Endothelial cell (in vitro differentiated cells): ENCODE measurements around the gene ATP4A. TPM values are rescaled to one million over a fixed set of nuclear protein-coding genes. Genes with fewer than 3 reads are reported as not detected.

Experiments
- DNase-seq: peaks from one replicate; pipeline ENCODE4 v3.0.0; 2021; ENCODE audit warnings: low spot score
- H3K27ac Mint-ChIP-seq: one replicate; pipeline ENCODE4 v1.8.0; 2021; ENCODE audit warnings: mixed read lengths, inconsistent platforms; ENCODE audit not compliant: unreplicated experiment
- H3K27me3 Mint-ChIP-seq: one replicate; pipeline ENCODE4 v1.8.0; 2021; ENCODE audit warnings: mild to moderate bottlenecking, moderate library complexity, mixed read lengths, inconsistent platforms; ENCODE audit not compliant: unreplicated experiment
- H3K36me3 Mint-ChIP-seq: one replicate; pipeline ENCODE4 v1.8.0; 2021; ENCODE audit warnings: mild to moderate bottlenecking, low read depth, mixed read lengths, inconsistent platforms; ENCODE audit not compliant: unreplicated experiment
- H3K4me1 Mint-ChIP-seq: one replicate; pipeline ENCODE4 v1.8.0; 2021; ENCODE audit warnings: mild to moderate bottlenecking, mixed read lengths, inconsistent platforms; ENCODE audit not compliant: unreplicated experiment
- H3K4me3 Mint-ChIP-seq: one replicate; pipeline ENCODE4 v1.8.0; 2021; ENCODE audit warnings: mild to moderate bottlenecking, mixed read lengths, inconsistent platforms; ENCODE audit not compliant: unreplicated experiment
- H3K9me3 Mint-ChIP-seq: one replicate; pipeline ENCODE4 v1.8.0; 2021; ENCODE audit warnings: mixed read lengths, inconsistent platforms; ENCODE audit not compliant: unreplicated experiment
- total RNA-seq: library from RNA; stranded (reverse); fragmentation: NEBNext Ultra II Directional; extraction: Animal tissue kit (Norgen Biotek cat#: 25700); gene quantifications from one replicate; pipeline ENCODE4 v1.2.1, GENCODE V29; 2021; ENCODE audit not compliant: unreplicated experiment
- TF ChIP-seq, protein P1 (sequence below): fragments of 200-600 bp; sonication (generic); IDR thresholded peaks from one replicate; pipeline ENCODE4 v1.5.0; 2021; ENCODE audit warnings: antibody characterized with exemption; ENCODE audit not compliant: unreplicated experiment

Gene ATP4A
- total RNA-seq, 1 donor from 2014 or later: not detected

DNA sequence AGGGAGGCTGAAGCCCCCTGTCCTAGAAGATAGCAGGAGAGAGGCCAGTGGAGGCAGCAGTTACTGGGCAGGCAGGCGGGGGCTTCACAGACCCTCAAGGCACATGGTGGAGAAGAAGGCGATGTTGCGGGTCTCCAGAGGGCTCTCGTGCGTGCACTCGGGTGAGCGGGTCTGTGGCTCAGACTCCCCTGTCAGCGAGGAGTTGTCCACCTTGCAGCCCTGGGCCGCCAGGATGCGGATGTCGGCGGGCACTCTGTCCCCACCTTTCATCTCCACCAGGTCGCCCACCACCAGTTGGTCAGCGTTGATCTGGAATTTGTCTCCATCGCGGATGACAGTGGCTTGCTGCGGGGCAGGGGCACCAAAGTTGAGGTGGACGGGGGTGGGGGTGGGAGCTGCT lies 3.2 kb downstream of the ATP4A start:
- DNase-seq: no peak
- peaks cover 41% of the 10 kb centered on the region for H3K27me3 Mint-ChIP-seq
- H3K27ac Mint-ChIP-seq: no peak overlapping the region
- H3K9me3 Mint-ChIP-seq: no peaks in the 10 kb centered on the region
- H3K4me1 Mint-ChIP-seq: peaks cover 3% of the 10 kb centered on the region
- peaks cover 4% of the 10 kb centered on the region for H3K36me3 Mint-ChIP-seq
- peak overlapping the region; percentile 21 for H3K4me3 Mint-ChIP-seq
- TF ChIP-seq, protein P1, sequence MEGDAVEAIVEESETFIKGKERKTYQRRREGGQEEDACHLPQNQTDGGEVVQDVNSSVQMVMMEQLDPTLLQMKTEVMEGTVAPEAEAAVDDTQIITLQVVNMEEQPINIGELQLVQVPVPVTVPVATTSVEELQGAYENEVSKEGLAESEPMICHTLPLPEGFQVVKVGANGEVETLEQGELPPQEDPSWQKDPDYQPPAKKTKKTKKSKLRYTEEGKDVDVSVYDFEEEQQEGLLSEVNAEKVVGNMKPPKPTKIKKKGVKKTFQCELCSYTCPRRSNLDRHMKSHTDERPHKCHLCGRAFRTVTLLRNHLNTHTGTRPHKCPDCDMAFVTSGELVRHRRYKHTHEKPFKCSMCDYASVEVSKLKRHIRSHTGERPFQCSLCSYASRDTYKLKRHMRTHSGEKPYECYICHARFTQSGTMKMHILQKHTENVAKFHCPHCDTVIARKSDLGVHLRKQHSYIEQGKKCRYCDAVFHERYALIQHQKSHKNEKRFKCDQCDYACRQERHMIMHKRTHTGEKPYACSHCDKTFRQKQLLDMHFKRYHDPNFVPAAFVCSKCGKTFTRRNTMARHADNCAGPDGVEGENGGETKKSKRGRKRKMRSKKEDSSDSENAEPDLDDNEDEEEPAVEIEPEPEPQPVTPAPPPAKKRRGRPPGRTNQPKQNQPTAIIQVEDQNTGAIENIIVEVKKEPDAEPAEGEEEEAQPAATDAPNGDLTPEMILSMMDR: no peak

DNA sequence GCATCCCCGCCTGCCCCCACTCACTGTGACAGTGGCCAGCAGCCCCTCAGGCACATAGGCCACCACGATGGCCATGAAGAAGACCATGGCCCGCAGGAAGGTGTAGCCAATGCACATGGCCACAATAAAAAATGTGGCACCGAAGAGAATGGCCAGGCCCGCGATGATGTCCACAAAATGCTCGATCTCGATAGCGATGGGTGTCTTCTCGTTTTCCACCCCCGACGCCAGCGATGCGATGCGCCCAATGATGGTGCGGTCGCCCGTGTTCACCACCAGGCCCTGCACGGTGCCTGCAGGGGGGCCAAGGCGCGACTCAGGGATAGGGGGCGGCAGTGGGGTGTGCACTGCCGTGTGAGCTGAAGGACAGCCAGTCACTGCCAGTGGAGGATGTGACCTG lies 3.7 kb downstream of the ATP4A start:
- peaks cover 4% of the 10 kb centered on the region for H3K36me3 Mint-ChIP-seq
- H3K27me3 Mint-ChIP-seq: peaks cover 41% of the 10 kb centered on the region
- H3K9me3 Mint-ChIP-seq: no peaks in the 10 kb centered on the region
- no peak overlapping the region for H3K27ac Mint-ChIP-seq
- TF ChIP-seq, protein P1: no peak
- DNase-seq: no peak
- peaks cover 3% of the 10 kb centered on the region for H3K4me1 Mint-ChIP-seq
- peak overlapping the region; percentile 21 for H3K4me3 Mint-ChIP-seq

DNA sequence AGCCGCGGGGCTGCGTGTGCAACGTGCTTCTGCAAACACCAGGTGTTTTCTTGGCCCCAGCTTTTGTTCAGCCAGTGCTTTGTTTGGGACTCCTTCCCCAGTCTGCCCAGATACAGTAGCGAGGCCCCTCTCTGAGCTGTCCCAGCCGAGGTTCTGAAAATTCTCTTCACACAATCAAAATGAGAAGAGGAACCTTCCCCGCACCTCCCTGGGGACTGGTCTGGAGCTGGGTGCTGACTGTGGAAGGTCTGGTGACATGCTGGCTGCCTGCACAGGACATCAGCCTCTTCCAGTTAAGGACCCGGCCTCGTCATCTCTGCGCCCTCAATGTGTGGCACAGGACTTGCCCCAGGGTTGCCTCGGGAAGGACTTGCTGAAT lies 4.2 kb downstream of the ATP4A start:
- TF ChIP-seq, protein P1: no peak
- Mint-ChIP-seq H3K4me1 (peaks cover 3% of the 10 kb centered on the region), H3K27me3 (peaks cover 41% of the 10 kb centered on the region), H3K27ac (no peak overlapping the region), H3K4me3 (no peak overlapping the region), H3K9me3 (no peaks in the 10 kb centered on the region), H3K36me3 (peaks cover 4% of the 10 kb centered on the region)
- no peak for DNase-seq

DNA sequence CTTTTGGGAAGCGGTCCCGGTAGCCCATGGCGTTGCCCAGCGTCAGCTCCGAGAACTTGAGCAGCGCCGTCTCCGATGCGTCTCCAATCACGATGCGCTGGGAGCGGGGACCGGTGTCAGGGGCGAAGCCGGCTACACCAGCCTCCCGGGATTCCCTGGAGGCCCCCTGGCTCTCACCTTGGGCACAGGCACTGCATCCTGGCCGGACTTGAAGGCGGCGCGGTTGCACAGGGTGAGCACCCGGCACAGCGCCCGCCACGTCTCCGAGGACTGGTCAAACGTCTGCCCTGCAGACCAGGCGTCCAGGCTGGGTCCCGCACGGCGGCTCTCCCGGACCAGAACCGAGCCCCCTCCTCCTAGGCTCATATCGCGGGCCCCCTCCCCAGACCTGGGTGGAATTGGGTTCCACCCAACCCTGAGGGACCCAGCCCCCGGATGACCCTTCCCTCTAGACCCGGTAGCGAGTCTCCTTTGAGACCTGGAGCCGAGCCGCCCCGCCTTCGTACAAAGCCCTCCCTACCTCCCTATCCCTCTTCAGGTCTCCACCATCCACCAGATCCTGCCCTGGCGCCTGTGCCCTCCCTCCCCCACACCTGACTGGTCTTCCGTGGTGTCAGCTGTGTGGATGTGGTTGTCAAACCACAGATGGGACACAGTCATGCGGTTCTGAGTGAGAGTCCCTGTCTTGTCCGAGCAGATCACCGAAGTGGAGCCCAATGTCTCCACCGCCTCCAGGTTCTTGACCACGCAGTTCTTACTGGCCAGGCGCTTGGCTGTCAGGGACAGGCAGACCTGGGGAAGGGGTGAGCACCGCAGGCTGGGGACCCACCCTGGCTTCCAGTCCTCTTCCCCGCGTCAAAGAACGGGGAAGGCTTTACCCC lies 4.8 kb downstream of the ATP4A start:
- no peak for DNase-seq
- Mint-ChIP-seq H3K36me3 (peaks cover 4% of the 10 kb centered on the region), H3K9me3 (no peaks in the 10 kb centered on the region), H3K27ac (no peak overlapping the region), H3K4me3 (no peak overlapping the region), H3K27me3 (peaks cover 42% of the 10 kb centered on the region), H3K4me1 (peaks cover 3% of the 10 kb centered on the region)
- TF ChIP-seq, protein P1: no peak
